ENCODE measurements around the gene DEFB132. TPM values are rescaled to one million over a fixed set of nuclear protein-coding genes. Genes with fewer than 3 reads are reported as not detected.
"Not testable (repeated sequence)": the region's sequence is repeated elsewhere in the genome, so short reads cannot be mapped to it uniquely, and the experiment has no call there.

Gene DEFB132
- total RNA-seq, 3 donors from 2014 or later, result not detected

DNA sequence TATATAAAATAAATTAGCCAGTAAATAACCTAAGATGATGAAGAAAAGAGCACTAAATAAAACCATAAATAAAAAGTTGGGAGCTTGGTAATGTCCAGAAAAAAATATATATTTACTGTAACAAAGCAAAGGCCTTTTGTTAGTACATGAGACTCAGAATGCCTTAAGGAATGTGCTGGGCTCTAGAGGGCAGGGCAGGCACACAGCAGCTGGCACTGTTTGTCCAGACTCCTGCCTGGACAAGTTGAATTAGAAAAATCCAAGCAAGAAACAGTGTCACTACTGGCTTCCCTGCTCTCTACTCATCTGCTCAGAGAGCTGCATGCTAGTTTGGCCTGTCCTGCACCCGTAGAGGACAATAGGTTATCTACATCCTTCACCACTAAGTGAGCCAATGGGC lies 21.6 kb upstream of the DEFB132 start:
- Histone ChIP-seq H3K36me3 (ENCODE audit: low read depth) (no peaks in the 10 kb centered on the region), H3K4me3 (no peak overlapping the region), H3K9me3 (no peaks in the 10 kb centered on the region), H3K4me1 (ENCODE audit: low read depth) (no peaks in the 10 kb centered on the region)
- DNase-seq (no peak), ATAC-seq (no peak)
- TF ChIP-seq CTCF (IDR thresholded peaks at IDR 0.05), result no peak
- intact Hi-C loops (cut with DNase I, micrococcal nuclease), result no loop called here

DNA sequence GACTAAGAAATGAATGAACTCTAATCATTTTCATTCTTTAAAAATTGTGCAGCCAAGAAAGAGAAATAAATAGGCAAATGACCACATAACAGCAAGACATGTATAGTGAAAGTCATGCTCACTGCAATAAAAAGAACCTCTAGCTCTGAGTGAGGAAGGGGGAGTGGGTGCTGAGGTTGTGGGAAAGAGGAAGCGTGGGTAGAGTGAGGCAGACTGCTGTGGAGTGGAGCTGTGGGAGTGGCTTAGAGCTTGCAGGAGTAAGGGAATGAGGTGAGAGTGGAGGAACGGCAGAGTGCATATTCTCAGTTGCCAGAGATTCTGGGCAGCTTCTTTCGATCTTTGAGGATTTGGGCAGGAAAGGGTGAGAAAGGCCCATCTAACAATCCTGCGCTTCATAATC lies 20.0 kb upstream of the DEFB132 start:
- DNase-seq (peak in 1 of 3 donors; percentile 18), ATAC-seq (peak; percentile 52)
- no peaks in the 10 kb centered on the region for H3K9me3 ChIP-seq
- intact Hi-C loops (cut with DNase I, micrococcal nuclease), result no loop called here
- no peaks in the 10 kb centered on the region for H3K4me1 ChIP-seq (ENCODE audit: low read depth)
- H3K36me3 ChIP-seq (ENCODE audit: low read depth), result no peaks in the 10 kb centered on the region
- TF ChIP-seq CTCF (IDR thresholded peaks at IDR 0.05), result no peak
- no peak overlapping the region for H3K4me3 ChIP-seq

DNA sequence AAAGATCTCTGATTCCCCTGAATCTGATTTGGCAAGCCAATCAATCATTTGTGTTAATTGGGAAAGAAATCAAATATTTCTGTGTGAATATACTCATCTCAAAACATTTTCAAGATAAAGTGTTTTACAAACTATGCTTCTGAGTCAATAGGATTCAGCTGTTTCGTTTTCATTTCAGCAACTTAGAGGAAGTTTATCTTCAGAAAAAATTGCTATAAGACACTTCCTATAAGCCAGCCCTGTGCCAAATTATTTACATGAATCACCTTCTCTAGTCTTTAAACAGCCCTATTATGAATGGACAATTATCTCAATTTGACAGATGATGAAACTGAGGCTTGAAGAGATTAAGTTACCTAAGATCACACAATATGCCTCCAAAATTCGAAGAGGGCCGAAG lies 19.6 kb upstream of the DEFB132 start:
- no peak for ATAC-seq
- no peaks in the 10 kb centered on the region for H3K9me3 ChIP-seq
- no peak for TF ChIP-seq CTCF (IDR thresholded peaks at IDR 0.05)
- DNase-seq, result no peak
- no peaks in the 10 kb centered on the region for H3K36me3 ChIP-seq (ENCODE audit: low read depth)
- intact Hi-C loops (cut with DNase I, micrococcal nuclease), result no loop called here
- no peaks in the 10 kb centered on the region for H3K4me1 ChIP-seq (ENCODE audit: low read depth)
- H3K4me3 ChIP-seq, result no peak overlapping the region

DNA sequence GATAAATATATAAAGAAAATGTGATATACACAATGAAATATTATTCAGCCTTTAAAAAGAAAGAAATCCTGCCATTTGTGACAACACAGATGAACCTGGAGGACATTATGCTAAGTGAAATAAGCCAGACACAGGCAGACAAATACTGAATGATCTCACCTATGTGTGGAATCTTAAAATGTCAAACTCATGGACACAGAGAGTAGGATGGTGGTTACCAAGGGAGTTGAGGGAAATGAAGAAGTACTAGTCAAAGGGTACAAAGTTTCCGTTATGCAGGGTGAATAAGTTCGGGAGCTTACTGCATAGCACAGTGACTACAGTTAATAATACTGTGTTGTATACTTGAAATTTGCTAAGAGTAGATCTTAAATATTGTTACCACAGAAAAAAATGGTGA lies 14.6 kb upstream of the DEFB132 start:
- TF ChIP-seq CTCF (IDR thresholded peaks at IDR 0.05), result no peak

DNA sequence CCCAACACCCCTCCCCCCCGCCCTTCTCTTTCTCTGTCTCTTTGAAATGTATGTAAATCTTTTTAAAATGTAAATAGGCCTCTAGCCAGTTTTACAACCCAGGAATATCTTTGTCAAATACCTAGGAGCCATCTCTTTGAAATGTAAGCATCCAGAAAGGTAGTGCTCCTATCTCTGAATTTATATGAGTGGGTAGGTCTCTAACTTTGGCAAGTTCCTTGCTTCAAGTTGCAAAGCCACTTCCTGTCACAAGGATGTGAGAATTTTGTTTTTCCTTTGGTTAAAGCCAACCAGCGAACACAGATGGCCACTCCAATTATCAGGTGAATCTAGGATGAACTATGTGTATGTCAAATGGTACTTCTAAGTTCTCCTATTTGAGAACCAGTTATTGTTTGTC lies 6.2 kb upstream of the DEFB132 start:
- Histone ChIP-seq H3K4me3 (no peak overlapping the region), H3K36me3 (ENCODE audit: low read depth) (no peaks in the 10 kb centered on the region), H3K9me3 (no peaks in the 10 kb centered on the region), H3K4me1 (ENCODE audit: low read depth) (no peaks in the 10 kb centered on the region)
- TF ChIP-seq CTCF (IDR thresholded peaks at IDR 0.05), result no peak
- intact Hi-C loops (cut with DNase I, micrococcal nuclease), result no loop called here
- ATAC-seq (no peak), DNase-seq (no peak)

More for the DNA sequence above, 14.6 kb upstream of the DEFB132 start:
- Histone ChIP-seq H3K4me1 (ENCODE audit: low read depth) (no peaks in the 10 kb centered on the region), H3K4me3 (no peak overlapping the region), H3K9me3 (no peaks in the 10 kb centered on the region), H3K36me3 (ENCODE audit: low read depth) (no peaks in the 10 kb centered on the region)
- intact Hi-C loops (cut with DNase I, micrococcal nuclease), result no loop called here
- DNase-seq (no peak), ATAC-seq (no peak)

DNA sequence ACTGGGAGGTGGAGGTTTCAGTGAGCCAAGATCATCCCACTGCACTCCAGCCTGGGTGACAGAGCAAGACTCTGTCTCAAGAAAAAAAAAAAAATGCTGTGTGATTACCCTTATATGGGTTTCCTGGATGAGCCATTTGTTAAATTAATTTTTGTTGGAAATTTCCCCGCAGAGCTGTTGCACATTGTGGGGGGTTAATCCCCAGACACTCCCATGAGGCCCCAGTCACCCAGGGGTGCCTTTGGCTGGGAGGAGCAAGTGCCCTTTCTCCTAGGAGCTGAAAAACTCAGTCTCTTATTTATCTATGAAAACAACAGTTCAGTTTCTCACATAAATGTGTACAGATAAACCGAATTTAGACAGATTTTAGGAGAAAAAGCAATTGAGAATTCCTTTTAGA lies 4.7 kb upstream of the DEFB132 start:
- ATAC-seq (no peak), DNase-seq (no peak)
- Histone ChIP-seq H3K36me3 (ENCODE audit: low read depth) (no peaks in the 10 kb centered on the region), H3K9me3 (no peaks in the 10 kb centered on the region), H3K4me1 (ENCODE audit: low read depth) (no peaks in the 10 kb centered on the region), H3K4me3 (no peak overlapping the region)
- intact Hi-C loops (cut with DNase I, micrococcal nuclease), result no loop called here
- no peak for TF ChIP-seq CTCF (IDR thresholded peaks at IDR 0.05)

DNA sequence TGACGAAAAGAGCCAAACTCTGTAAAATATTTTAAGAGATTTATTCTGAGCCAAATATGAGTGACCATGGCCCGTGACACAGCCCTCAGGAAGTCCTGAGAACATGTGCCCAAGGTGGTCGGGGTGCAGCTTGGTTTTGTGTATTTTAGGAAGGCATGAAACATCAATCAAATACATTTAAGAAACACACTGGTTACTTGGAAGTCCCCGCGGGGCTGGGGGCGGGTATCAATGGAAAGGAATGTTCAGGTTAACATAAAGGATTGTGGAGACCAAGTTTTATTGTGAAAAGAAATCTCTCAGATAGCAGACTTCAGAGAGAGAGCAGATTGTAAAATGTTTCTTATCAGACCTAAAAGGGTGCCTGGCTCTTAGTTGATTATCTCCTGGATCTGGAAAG lies 4.1 kb upstream of the DEFB132 start:
- ATAC-seq; intact Hi-C loops (cut with DNase I, micrococcal nuclease); H3K4me1 ChIP-seq (ENCODE audit: low read depth); H3K9me3 ChIP-seq; H3K4me3 ChIP-seq; H3K36me3 ChIP-seq (ENCODE audit: low read depth); DNase-seq: not testable (repeated sequence)

Data from mucosa of descending colon (tissue), 3 donors.